Measurements from ENCODE around the gene GPR152.
"Not testable (repeated sequence)": the region's sequence is repeated elsewhere in the genome, so short reads cannot be mapped to it uniquely, and the experiment has no call there.

Gene GPR152

DNA sequence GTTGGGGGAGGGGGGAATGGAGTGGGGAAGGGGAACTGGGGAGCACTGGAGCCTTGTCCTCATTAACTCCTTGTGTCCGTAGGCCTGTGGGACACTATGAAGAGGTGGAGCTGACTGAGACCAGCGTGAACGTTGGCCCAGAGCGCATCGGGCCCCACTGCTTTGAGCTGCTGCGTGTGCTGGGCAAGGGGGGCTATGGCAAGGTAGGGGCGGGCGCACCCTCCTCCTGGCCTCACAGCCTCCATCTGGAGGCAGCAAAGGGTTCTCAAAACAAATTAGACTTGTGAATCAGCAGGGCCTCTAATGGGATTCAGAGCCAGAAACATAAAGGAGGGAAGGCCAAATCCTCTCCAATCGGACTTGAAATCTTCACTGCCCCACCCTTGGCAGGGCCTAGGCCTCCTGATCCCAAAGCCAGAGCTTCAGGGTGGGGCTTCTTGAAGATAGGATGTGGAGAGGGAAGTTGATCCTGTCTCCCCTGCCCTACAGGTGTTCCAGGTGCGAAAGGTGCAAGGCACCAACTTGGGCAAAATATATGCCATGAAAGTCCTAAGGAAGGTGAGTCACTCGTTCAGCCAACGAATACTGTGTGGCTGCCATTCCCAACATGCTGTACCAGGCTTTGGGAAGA is 23.4 kb downstream of the GPR152 start:
- no peak for DNase-seq (ENCODE audit: low read depth in 2 of 3, low spot score in 2 of 3)

DNA sequence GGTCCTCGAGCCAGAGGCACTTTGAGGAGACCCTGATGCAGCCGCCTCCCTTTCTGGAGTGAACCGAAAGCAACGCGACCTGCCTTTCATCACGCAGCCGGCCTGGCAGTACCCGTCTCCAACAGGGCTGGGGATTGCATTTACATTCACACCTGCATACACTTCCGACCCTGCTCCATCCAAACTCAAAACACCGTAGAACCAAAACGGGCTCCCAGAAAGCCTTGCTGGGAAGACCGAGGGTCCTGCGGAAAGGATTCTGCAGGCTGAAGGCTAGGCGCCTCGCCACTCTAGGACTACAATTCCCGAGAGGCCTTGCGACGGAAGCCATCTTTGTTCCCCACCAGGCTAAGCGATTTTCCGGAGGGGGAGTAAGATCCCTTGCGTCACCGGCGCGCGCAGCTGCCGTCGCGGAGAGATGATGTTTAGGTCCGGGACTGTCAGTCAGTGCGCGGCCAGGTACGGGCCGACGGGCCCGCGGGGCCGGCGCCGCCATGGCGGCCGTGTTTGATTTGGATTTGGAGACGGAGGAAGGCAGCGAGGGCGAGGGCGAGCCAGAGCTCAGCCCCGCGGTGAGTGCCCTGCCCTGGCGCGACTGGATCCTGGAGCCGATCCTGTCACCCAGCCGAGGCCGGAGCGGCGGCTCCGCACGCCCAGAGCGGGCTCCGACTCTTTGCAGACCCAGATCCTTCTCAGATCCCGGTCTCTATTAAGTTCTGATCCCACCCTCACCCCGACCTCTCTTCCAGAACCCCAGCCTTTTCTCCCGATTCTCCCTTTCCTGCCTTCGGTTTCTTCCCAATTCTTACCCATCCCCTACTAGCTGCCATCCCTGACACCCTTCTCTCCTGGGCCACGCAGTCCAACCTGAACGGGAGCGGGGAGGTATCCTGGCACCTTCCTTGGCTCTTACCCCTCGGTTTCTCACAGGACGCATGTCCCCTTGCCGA is 24.2 kb downstream of the GPR152 start, which contains the start of gene RPS6KB2:
TSS of gene RPS6KB2 (plus strand) at position 443 of the 950 bp plus-strand sequence. CDS start at position 495, 52 bp downstream.
- peak; percentile 95 to 100 (median 100) for DNase-seq (ENCODE audit: low read depth in 2 of 3, low spot score in 2 of 3)

DNA sequence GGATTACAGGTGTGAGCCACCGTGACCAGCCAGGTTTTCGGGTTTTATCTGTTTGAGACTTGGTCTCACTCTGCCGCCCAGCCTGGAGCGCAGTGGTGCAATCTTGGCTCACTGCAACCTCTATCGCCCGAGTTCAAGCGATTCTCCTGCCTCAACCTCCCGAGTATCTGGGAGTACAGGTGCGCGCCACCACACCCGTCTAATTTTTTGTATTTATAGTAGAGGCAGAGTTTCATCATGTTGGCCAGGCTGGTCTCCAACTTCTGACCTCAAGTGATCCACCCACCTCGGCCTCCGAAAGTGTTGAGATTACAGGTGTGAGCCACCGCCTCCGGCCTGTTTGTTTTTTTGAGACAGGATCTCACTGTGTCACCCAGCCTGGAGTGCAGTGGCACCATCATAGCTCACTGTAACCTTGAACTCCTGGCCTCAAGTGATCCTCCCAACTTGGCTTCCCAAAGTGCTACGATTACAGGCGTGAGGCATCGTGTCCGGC is 25.1 kb downstream of the GPR152 start:
- not testable (repeated sequence) for DNase-seq (ENCODE audit: low read depth in 2 of 3, low spot score in 2 of 3)

DNA sequence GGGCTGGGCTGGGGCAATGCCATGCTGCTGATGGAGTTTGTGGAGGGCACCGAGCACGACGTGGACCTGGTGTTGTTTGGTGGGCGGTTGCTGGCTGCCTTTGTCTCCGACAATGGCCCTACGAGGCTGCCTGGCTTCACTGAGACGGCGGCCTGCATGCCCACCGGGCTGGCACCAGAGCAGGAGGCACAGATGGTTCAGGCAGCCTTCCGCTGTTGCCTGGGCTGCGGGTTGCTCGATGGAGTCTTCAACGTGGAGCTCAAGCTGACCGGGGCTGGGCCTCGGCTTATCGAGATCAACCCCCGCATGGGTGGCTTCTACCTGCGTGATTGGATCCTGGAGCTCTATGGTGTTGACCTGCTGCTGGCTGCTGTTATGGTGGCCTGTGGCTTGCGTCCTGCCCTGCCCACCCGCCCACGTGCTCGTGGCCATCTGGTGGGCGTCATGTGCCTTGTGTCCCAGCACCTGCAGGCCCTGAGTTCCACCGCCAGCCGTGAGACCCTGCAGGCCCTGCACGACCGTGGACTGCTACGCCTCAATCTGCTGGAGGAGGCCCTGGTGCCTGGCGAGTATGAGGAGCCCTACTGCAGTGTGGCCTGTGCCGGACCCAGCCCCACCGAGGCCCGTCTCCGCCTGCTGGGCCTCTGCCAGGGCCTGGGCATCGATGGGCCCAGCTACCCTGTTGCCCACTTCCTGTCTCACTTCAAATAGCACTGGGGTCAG is 28.5 kb downstream of the GPR152 start:
- DNase-seq (ENCODE audit: low read depth in 2 of 3, low spot score in 2 of 3), result no peak

DNA sequence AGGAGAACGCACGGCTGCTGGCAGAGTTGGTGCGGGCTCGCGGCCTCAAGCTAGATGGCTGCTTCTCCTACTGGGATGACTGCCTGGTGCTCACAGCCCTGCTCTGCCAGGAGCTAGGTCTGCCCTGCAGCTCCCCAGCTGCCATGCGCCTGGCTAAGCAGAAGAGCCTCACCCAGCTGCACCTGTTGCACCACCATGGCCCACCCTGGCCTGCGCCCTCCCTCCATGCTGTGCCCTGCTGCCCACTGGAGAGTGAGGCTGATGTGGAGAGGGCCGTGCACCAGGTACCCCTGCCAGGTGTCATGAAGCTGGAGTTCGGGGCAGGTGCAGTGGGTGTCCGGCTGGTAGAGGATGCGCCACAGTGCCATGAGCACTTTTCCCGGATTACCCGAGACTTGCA is 29.1 kb downstream of the GPR152 start:
- DNase-seq (ENCODE audit: low read depth in 2 of 3, low spot score in 2 of 3), result no peak

DNA sequence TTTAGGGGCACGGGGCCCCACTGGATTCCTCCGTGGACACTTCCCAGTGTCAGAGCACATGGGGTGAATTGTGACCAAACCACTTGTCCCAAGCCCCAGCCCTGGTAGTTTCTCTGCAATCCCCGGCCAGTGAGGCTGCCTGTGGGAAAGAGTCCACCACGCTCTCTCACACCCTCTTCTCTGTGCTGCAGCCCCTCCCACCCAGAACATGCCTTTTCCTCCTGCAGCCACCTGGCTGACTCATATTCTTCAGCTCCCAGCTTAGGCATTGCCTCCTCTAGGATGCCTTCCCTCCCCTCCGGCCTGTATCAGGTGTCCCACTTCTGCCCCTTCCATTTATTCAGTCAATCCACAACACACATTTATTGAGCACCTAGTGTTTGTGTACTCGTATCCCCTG is 29.6 kb downstream of the GPR152 start:
- DNase-seq (ENCODE audit: low read depth in 2 of 3, low spot score in 2 of 3), result no peak

DNA sequence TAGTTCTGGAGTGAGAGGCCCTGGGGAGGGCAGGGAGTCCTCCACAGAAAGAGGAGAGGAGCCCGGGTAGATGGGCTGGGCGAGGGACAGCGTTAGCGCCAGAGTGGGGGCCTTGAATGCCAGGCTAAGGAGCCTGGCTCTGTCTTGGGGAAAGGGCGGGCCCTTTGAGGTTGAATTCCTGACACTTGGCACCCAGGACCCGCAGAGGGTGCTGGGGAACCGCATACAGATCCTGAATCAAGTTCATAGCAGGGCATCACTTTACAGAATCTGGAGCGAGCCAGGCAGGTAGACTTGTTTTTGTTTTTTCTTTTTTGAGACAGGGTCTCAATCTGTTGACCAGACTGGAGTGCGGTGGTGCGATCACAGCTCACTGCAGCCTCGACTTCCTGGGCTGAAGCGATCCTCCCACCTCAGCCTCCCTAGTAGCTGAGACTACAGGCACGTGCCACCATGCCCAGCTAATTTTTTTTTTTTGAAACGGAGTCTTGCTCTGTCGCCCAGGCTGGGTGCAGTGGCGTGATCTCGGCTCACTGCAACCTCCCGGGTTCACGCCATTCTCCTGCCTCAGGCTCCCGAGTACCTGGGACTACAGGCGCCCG is 31.0 kb downstream of the GPR152 start:
- no peak for DNase-seq (ENCODE audit: low read depth in 2 of 3, low spot score in 2 of 3)

DNA sequence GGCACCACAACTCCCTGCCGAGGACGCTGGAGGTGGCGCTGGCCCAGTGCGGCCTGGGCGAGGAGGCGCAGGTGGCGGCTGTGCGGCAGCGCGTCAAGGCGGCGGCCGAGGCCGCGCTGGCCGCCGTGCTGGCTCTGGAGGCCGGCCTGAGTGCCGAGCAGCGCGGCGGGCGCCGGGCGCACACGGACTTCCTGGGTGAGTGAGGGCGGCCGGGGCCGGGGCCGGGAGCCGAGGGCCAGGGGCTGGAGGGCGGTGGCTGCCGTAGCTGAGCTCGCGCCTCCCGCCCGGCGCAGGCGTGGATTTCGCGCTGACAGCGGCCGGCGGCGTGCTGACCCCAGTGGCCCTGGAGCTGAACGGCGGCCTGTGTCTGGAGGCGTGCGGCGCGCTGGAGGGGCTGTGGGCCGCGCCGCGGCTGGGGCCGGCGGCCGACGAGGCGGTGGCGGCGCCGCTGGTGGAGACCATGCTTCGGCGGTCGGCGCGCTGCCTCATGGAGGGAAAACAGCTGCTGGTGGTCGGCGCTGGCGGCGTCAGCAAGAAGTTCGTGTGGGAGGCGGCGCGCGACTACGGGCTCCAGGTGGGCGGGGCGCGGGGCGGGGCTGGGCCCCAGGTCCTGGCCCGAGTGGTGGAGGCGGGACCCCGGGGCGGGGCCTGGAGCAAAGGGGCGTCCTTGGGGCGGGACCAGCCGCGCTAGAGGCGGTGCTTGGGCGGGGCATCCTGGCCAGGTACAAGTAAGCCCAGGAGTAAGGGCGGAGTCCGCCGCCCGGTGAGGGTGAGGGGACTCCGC is 31.7 kb downstream of the GPR152 start:
- DNase-seq (ENCODE audit: low read depth in 2 of 3, low spot score in 2 of 3), result peak; percentile 98

DNA sequence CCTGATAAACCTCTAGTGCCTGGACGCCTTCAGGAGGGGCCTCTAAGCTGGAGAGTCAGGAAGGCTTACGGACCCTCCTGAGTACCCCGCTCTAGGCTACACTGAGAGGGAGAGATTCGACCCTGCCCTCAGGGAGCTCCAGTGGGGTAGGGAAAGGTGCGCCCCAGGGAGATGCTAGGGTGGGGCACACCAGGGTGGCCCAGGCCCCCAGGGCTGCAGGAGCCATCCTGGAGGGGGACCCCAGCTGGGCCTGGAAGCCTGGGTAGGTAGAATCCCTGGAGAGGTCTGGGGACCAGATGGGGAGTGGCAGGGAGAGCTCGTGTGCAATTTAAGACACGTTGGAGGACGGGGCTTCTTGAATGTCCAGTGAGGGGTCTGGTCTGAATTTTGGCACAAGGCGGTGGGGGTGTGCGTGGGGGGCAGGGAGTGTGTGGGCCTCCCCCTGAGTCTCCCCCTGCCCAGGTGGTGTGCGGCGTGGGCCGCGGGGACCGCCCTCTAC is 32.3 kb downstream of the GPR152 start:
- DNase-seq (ENCODE audit: low read depth in 2 of 3, low spot score in 2 of 3), result no peak

DNA sequence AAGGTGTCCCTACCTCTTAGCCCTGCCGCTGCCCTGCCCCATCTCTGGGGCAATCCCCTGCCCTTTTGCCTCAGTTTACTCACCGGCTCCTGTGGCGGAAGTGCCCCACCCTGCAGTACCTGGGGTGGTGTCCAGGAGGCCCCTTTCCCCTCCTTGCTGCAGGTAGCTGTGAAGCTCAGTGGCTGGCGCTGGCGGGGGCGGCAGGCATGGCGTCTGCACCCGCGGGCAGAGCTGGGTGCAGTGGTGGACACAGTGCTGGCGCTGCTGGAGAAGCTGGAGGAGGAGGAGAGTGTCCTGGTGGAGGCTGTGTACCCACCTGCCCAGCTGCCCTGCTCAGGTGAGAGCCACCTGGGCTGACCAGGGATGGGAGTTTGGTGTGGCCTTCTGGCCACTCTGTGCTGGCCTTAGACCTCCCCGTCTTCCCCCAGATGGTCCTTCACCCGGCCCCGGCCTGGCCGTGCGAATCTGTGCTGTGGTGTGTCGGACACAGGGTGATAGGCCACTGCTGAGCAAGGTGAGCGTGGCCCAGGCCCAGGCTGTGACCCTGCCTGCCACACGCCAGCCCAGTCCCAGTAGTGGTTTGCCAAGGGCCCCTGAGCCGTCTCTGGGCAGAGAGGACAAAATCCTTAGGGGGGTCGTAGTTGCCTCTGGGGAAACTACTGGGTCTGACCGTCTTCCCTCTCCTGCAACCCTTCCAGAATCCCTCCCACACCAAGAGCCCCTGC is 33.0 kb downstream of the GPR152 start:
- DNase-seq (ENCODE audit: low read depth in 2 of 3, low spot score in 2 of 3), result no peak

DNA sequence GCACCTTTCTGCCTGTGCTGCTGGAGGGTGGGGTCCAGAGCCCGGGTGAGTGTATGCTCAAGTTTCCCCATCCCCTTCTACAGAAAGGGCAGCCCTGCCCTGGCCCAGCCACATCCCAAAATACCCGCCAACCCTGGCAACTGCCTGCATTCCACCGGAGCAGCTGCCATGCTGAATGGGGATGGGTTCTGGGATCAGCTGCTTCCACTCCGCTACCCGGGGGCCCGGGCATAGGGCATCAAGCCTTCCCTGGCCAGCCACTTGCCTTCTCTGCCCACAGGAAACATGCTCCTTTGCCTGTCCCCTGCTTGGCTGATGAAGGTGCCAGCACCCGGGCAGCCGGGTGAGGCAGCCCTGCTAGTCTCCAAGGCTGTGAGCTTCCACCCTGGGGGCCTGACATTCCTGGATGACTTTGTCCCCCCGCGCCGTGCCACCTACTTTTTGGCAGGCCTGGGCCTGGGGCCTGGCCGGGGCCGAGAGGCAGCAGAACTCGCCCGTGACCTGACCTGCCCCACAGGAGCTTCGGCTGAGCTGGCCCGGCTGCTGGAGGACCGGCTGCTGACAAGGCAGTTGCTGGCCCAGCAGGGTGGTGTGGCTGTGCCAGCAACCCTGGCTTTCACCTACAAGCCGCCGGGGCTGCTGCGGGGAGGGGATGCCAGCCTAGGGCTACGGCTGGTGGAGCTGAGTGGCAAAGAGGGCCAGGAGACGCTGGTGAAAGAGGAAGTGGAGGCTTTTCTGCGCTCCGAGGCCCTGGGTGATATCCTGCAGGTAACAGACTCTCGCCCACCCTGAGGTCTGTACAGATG is 33.9 kb downstream of the GPR152 start:
- no peak for DNase-seq (ENCODE audit: low read depth in 2 of 3, low spot score in 2 of 3)

DNA sequence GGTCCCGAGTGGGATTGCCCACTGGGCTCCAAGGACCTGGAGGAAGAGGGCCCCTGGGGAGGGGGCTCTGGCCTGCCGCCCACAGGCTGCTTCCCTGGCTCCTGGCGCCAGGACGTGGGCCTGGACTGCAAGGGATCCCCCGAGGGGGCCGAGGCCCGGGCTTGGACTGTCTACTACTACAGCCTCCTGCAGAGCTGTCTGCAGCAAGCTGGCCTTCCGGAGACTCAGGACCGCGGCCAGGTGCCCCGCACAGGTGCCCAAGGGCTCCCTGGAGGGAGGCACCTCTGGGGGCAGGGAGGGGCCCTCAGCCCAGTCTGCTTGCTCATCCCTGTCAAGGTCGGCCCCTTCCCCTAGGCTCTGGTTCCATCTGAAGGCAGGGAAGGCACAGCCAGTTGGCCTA is 35.1 kb downstream of the GPR152 start:
- DNase-seq (ENCODE audit: low read depth in 2 of 3, low spot score in 2 of 3), result no peak

DNA sequence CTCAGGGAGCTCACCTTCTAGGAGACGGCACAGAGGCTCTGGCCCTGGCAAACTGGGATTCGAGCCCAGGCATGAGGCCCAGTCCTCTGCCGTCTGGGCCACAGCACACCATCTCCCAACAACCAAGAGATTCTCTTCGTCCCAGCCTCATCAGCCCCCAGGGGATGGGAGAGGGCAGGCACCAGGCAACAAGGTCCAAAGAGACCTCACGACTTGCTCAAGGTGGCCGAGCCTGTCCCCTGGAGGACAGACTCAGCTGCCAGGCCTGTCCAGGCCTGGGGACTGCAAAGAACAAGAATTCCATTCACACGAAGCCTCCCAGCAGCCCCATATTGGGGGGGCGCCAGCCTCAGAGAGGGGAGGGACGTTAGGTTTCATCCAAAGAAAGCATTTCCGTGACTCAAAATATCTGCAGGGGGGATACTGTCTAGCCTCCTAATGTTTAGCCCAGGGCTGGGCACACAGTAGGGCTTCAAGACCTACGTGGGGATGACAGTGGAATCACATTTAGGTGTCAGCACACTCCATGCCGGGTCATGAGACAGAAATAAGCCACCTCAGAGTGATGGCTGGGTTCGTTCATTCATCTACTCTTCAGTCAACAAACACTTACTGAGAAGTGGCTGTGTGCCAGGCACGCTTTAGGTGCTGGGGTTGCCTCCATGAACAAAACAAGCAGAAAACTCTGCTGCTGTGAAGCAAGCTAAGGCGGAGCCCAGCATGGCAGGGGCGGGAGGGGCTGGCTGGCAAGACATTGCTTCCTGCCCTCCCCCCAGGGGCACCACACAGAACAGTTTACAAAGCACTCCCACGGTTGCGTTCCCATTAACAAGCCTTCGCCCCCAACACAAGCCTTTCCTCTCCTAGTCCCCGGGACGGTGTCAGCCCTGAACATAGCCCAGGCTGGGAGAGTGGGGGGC is 35.9 kb downstream of the GPR152 start:
- DNase-seq (ENCODE audit: low read depth in 2 of 3, low spot score in 2 of 3), result no peak

DNA sequence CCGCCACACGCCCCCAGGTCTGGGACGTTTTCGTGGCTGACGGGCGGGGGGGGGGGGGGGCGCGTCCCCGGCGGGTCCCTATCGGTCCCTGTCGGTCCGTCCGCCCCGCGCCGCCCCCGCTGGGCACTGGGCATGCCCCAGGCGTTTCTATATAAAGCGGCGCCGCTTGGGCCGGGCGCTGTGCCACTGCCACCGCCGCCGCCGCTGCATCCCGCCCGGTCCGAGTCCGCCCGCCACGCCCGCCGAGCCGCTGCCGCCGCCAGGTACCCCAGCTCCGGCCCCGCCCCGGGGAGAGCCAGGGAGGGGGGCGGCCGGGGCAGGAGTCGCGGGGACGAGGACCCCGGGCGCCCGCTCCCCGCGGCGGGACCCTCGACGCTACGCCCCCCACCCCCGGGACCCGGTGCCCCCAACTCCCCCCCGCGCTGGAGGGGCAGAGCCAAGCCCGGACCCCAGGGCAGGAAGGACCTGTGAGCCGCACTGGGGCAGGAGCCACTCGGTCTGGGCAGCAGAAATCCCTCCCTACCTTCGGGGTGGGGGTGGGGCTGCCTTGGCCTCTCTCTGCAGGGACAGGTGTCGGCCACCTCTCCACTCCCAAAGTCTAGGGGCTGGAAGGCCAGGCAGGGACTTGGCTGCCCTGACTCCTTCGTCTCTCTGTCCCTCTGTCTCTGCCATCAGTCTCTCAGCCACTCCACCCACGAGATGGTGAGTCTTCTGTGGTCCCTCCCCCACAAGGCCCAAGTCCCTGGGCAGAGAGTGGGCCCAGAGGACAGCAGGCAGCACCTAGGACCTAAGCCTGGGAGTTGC is 36.8 kb downstream of the GPR152 start, which contains the start of gene CARNS1:
TSS of gene CARNS1 (plus strand) at position 178 of the 804 bp plus-strand sequence. CDS start at position 700, 522 bp downstream.
- no peak for DNase-seq (ENCODE audit: low read depth in 2 of 3, low spot score in 2 of 3)

DNA sequence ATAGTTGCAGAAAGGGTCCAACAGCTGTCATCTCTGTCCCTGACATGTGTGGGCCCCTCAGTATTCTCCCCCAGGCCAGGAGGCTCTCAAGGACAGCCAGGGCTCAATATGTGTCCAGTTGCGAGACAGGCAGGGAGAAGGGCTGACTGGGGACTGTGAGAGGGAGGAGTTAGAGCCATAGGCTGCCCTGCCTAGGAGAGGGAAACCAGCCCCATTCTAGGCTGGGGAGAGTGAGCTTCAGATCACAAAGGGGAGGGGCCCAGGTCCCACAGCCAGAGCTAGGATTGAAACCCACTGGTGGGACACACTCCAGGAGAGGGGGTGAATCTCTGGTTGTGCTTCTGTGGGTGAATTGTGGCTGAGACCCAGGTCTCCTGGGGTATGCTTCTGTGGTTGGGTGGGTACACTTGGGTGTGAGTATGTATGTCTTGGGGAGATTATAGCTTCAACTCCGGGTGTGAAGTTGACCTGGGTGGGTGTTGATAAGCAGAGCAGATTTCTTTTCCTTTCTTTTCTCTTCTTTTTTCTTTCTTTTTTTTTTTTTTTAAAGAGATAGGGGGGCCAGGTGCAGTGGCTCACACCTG is 39.2 kb downstream of the GPR152 start:
- no peak for DNase-seq (ENCODE audit: low read depth in 2 of 3, low spot score in 2 of 3)

DNA sequence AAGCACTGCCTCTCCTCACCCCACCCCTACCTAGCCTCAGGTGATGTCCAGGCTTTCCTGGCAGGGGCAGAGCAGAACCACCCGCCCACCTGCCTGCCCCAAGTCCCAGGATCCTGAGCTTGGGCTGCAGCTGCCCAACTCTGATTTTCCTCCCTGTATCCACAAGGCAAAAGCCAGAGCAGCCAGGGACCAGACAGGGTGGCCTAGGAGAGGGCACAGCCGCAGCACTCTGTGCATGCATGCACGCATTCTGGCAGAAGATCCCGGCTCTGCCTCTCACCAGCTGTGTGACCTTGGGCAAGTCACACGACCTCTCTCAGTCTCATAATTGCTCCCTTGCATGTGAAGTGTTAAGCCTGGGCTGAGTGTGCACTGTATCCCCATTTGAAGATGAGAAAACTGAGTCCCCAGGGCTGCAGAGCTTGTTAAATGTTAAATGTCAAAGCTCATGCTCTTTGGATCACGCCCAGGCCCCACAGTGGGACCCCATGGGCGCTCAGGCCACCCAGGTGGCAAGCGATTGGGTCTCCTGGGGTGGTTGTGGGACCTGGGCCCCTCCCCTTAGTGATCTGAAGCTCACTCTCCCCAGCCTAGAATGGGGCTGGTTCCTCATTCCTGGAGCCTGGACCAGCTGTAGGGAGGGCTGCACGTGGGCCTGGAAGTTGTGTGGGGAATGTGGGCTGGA is 39.9 kb downstream of the GPR152 start:
- DNase-seq (ENCODE audit: low read depth in 2 of 3, low spot score in 2 of 3), result no peak

All from activated CD8-positive, alpha-beta memory T cell treated with anti-CD3 and anti-CD28 coated beads for 48 hours (primary cell).